ENCODE data around the gene CLIP2.

Gene CLIP2

DNA sequence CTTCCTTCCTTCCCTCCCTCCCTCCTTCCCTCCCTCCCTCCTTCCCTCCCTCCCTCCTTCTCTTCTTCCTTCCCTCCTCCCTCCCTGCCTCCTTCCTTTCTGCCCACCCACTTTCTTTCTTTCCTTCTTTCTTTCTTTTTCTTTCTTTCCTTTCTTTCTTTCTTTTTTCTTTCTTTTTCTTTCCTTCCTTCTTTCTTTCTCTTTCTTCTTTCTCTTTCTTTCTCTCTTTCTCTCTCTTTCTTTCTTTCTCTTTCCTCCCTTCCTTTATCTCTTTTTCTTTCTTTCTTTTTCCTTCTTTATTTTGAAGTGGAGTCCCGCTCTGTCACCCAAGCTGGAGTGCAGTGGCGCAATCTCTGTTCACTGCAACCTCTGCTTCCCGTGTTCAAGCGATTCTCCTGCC, 130.8 kb downstream of the CLIP2 start:
- Histone ChIP-seq H3K9me3 (ENCODE audit: insufficient read depth, low read depth, low read length) (no peaks in the 10 kb centered on the region), H3K4me2 (ENCODE audit: low read depth, low read length, poor library complexity, severe bottlenecking) (no peak overlapping the region), H2AFZ (ENCODE audit: low read length) (no peak overlapping the region), H3K9ac (ENCODE audit: low read depth, low read length, poor library complexity, severe bottlenecking) (no peak overlapping the region), H3K36me3 (ENCODE audit: insufficient read depth, low read length) (no peaks in the 10 kb centered on the region), H3K27me3 (ENCODE audit: insufficient read depth, low read length, poor library complexity, severe bottlenecking) (no peaks in the 10 kb centered on the region), H3K4me1 (ENCODE audit: insufficient read depth, low read length, poor library complexity, severe bottlenecking) (no peaks in the 10 kb centered on the region), H4K20me1 (ENCODE audit: insufficient read depth, low read length, poor library complexity, severe bottlenecking) (no peaks in the 10 kb centered on the region), H3F3A (ENCODE audit: low read depth) (no peaks in the 10 kb centered on the region), H3K4me3 (ENCODE audit: low read length, poor library complexity, severe bottlenecking) (no peak overlapping the region), H3K9me2 (replicated peaks; ENCODE audit: low read depth, low read length) (no peaks in the 10 kb centered on the region), H3K79me2 (ENCODE audit: insufficient read depth, low read length) (no peaks in the 10 kb centered on the region)
- no peak for TF ChIP-seq EZH2phosphoT487 (IDR thresholded peaks at IDR 0.05; ENCODE audit: borderline replicate concordance)
- TF ChIP-seq, protein P1, sequence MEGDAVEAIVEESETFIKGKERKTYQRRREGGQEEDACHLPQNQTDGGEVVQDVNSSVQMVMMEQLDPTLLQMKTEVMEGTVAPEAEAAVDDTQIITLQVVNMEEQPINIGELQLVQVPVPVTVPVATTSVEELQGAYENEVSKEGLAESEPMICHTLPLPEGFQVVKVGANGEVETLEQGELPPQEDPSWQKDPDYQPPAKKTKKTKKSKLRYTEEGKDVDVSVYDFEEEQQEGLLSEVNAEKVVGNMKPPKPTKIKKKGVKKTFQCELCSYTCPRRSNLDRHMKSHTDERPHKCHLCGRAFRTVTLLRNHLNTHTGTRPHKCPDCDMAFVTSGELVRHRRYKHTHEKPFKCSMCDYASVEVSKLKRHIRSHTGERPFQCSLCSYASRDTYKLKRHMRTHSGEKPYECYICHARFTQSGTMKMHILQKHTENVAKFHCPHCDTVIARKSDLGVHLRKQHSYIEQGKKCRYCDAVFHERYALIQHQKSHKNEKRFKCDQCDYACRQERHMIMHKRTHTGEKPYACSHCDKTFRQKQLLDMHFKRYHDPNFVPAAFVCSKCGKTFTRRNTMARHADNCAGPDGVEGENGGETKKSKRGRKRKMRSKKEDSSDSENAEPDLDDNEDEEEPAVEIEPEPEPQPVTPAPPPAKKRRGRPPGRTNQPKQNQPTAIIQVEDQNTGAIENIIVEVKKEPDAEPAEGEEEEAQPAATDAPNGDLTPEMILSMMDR (conservative IDR thresholded peaks at IDR 0.05; ENCODE audit: low read length) = no peak

DNA sequence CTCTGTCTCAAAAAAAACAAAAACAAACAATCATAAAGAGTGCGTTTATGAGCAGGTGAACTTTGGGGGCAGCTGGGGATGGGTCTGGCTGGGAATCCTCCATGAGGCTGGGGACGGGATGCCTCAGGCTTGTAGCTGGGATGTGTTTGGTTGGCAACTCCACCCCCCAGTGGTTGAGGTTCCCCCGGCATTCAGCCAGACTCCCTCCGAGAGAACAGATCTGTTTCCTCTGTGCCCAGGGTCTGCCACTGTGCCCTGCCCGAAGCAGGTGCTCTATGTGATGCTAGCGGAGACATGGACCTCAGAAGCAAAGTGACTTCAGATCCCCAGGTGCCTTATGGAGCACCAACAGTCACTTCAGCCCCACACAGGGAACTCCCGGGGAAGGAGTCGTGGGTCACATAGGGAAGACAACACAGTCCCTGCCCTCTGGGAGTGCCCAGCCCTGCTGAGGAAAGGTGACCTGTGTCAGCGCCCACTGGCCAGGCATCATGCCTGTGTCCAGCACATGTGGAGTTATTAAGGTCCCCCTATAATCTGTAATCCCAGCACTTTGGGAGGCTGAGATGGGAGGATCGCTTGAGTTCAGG, 135.2 kb downstream of the CLIP2 start:
- no peaks in the 10 kb centered on the region for H4K20me1 ChIP-seq (ENCODE audit: insufficient read depth, low read length, poor library complexity, severe bottlenecking)
- H2AFZ ChIP-seq (ENCODE audit: low read length) = no peak overlapping the region
- TF ChIP-seq EZH2phosphoT487 (IDR thresholded peaks at IDR 0.05; ENCODE audit: borderline replicate concordance) = no peak
- TF ChIP-seq, protein P1 (conservative IDR thresholded peaks at IDR 0.05; ENCODE audit: low read length) = no peak
- H3K9ac ChIP-seq (ENCODE audit: low read depth, low read length, poor library complexity, severe bottlenecking) = no peak overlapping the region
- H3K4me1 ChIP-seq (ENCODE audit: insufficient read depth, low read length, poor library complexity, severe bottlenecking) = no peaks in the 10 kb centered on the region
- no peak overlapping the region for H3K4me3 ChIP-seq (ENCODE audit: low read length, poor library complexity, severe bottlenecking)
- H3K27me3 ChIP-seq (ENCODE audit: insufficient read depth, low read length, poor library complexity, severe bottlenecking) = no peaks in the 10 kb centered on the region
- H3K79me2 ChIP-seq (ENCODE audit: insufficient read depth, low read length) = no peaks in the 10 kb centered on the region
- H3K4me2 ChIP-seq (ENCODE audit: low read depth, low read length, poor library complexity, severe bottlenecking) = no peak overlapping the region
- no peaks in the 10 kb centered on the region for H3K9me3 ChIP-seq (ENCODE audit: insufficient read depth, low read depth, low read length)
- H3K9me2 ChIP-seq (replicated peaks; ENCODE audit: low read depth, low read length) = no peaks in the 10 kb centered on the region
- H3F3A ChIP-seq (ENCODE audit: low read depth) = no peaks in the 10 kb centered on the region
- no peaks in the 10 kb centered on the region for H3K36me3 ChIP-seq (ENCODE audit: insufficient read depth, low read length)

DNA sequence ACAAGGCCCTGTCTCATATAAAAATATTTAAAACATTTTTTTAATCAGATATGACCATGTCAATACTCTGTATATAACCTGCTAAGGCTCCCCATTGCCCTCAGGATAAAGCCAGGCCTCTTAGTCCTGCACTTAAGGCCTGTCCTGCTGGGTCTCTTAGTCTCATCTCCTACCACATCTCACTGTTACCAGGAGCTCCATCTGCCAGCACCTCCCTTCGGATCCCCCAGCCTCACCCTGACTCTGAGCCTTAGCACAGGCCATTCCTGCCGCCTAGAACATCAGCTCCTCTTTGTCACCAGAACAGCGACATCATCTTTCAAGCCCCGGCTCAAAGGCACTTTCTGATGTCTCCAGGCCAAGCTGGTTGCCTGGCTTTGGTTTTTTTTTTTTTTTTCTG, 138.8 kb downstream of the CLIP2 start:
- Histone ChIP-seq H3K9me2 (replicated peaks; ENCODE audit: low read depth, low read length) (no peaks in the 10 kb centered on the region), H3K4me2 (ENCODE audit: low read depth, low read length, poor library complexity, severe bottlenecking) (no peak overlapping the region), H3K4me3 (ENCODE audit: low read length, poor library complexity, severe bottlenecking) (no peak overlapping the region), H3K79me2 (ENCODE audit: insufficient read depth, low read length) (no peaks in the 10 kb centered on the region), H3K9me3 (ENCODE audit: insufficient read depth, low read depth, low read length) (no peaks in the 10 kb centered on the region), H4K20me1 (ENCODE audit: insufficient read depth, low read length, poor library complexity, severe bottlenecking) (no peaks in the 10 kb centered on the region), H2AFZ (ENCODE audit: low read length) (no peak overlapping the region), H3K36me3 (ENCODE audit: insufficient read depth, low read length) (no peaks in the 10 kb centered on the region), H3K9ac (ENCODE audit: low read depth, low read length, poor library complexity, severe bottlenecking) (no peak overlapping the region), H3K27me3 (ENCODE audit: insufficient read depth, low read length, poor library complexity, severe bottlenecking) (no peaks in the 10 kb centered on the region), H3F3A (ENCODE audit: low read depth) (no peaks in the 10 kb centered on the region), H3K4me1 (ENCODE audit: insufficient read depth, low read length, poor library complexity, severe bottlenecking) (no peaks in the 10 kb centered on the region)
- TF ChIP-seq, protein P1 (conservative IDR thresholded peaks at IDR 0.05; ENCODE audit: low read length) = no peak
- TF ChIP-seq EZH2phosphoT487 (IDR thresholded peaks at IDR 0.05; ENCODE audit: borderline replicate concordance) = no peak

All from Loucy (cell line).